Right atrium auricular region (tissue), 2 donors: ENCODE results near the gene TPSAB1. TPM values are rescaled to one million over a fixed set of nuclear protein-coding genes. Genes with fewer than 3 reads are reported as not detected.
"Not testable (repeated sequence)": the region's sequence is repeated elsewhere in the genome, so short reads cannot be mapped to it uniquely, and the experiment has no call there.

Experiments used
- DNase-seq: peaks from one replicate; pipeline ENCODE4 v3.0.0-alpha.2; 2019; ENCODE audit warnings: low spot score
- H3K27ac ChIP-seq, 2 donors: fragments of 200-600 bp; sonication (generic); 1 replicate in 1 of 2; 2 replicates in 1 of 2; pipeline ENCODE4 v1.5.1; 2016 to 2019
- H3K27me3 ChIP-seq, 2 donors: fragments of 200-600 bp; sonication (generic); one replicate each; pipeline versions ENCODE4 v1.5.1 to v1.6.0; 2017 to 2019
- H3K36me3 ChIP-seq: fragments of 200-600 bp; sonication (generic); one replicate; pipeline ENCODE4 v1.5.1; 2016
- H3K4me1 ChIP-seq, 2 donors: fragments of 200-600 bp; sonication (generic); one replicate each; pipeline versions ENCODE4 v1.5.1 to v1.6.0; 2017 to 2019
- H3K4me3 ChIP-seq, 2 donors: fragments of 200-600 bp; sonication (generic); 1 replicate in 1 of 2; 2 replicates in 1 of 2; pipeline ENCODE4 v1.5.1; 2017 to 2019; ENCODE audit warnings: mild to moderate bottlenecking in 1 of 2, moderate library complexity in 1 of 2
- H3K9me3 ChIP-seq, 2 donors: fragments of 200-600 bp; sonication (generic); one replicate each; pipeline ENCODE4 v1.5.1; 2019
- CTCF ChIP-seq, 2 donors: fragments of 200-600 bp; sonication (generic); IDR thresholded peaks; one replicate each; pipeline ENCODE4 v1.5.1; 2019; ENCODE audit warnings: antibody characterized with exemption in 2 of 2
- total RNA-seq, 2 donors: library from RNA; depleted of rRNA; stranded (reverse); fragments of >200 nt; gene quantifications; one replicate each; pipeline ENCODE4 v1.1.0, GENCODE V29; 2016

Gene TPSAB1
- total RNA-seq, result 1 to 10 TPM; 2.6 to 8.9 TPM

- not testable (repeated sequence) for H3K36me3 ChIP-seq, H3K27me3 ChIP-seq, H3K4me3 ChIP-seq, H3K9me3 ChIP-seq, DNase-seq, H3K27ac ChIP-seq, H3K4me1 ChIP-seq
Measured at GRCh38 chr16:1240436-1240835, at the start of gene TPSAB1. Gene TPSAB1, plus strand, starts transcription at chr16:1240705. Its CDS starts 234 bp downstream, at chr16:1240939.

GRCh38 chr16:1190789-1191188 lies 49.7 kb upstream of the TPSAB1 start:
- not testable (repeated sequence) for H3K27ac ChIP-seq

GRCh38 chr16:1192384-1193073 lies 48.0 kb upstream of the TPSAB1 start:
- no peak for DNase-seq
- Histone ChIP-seq H3K36me3 (no peaks in the 10 kb centered on the region), H3K27me3 (no peaks in the 10 kb centered on the region), H3K4me3 (no peak overlapping the region), H3K4me1 (peaks cover 0 to 6% of the 10 kb centered on the region in 2 donors), H3K27ac (no peak overlapping the region), H3K9me3 (no peaks in the 10 kb centered on the region)
- TF ChIP-seq CTCF (IDR thresholded peaks at IDR 0.05), result no peak

More at GRCh38 chr16:1190789-1191188, 49.7 kb upstream of the TPSAB1 start:
- not testable (repeated sequence) for H3K4me1 ChIP-seq, H3K4me3 ChIP-seq, H3K36me3 ChIP-seq, H3K27me3 ChIP-seq, H3K9me3 ChIP-seq, DNase-seq

- Histone ChIP-seq H3K27ac (no peak overlapping the region), H3K27me3 (no peaks in the 10 kb centered on the region), H3K36me3 (no peaks in the 10 kb centered on the region), H3K4me3 (no peak overlapping the region), H3K9me3 (no peaks in the 10 kb centered on the region), H3K4me1 (peaks cover 0 to 6% of the 10 kb centered on the region in 2 donors)
- no peak for TF ChIP-seq CTCF (IDR thresholded peaks at IDR 0.05)
- DNase-seq, result no peak
Measured at GRCh38 chr16:1193143-1193824, 47.2 kb upstream of the TPSAB1 start.

GRCh38 chr16:1193825-1194581 lies 46.5 kb upstream of the TPSAB1 start:
- H3K4me3 ChIP-seq, result no peak overlapping the region
- H3K9me3 ChIP-seq, result no peaks in the 10 kb centered on the region
- H3K27me3 ChIP-seq, result no peaks in the 10 kb centered on the region
- no peaks in the 10 kb centered on the region for H3K36me3 ChIP-seq
- no peak for DNase-seq
- H3K27ac ChIP-seq, result no peak overlapping the region
- no peak for TF ChIP-seq CTCF (IDR thresholded peaks at IDR 0.05)
- H3K4me1 ChIP-seq, result peaks cover 0 to 6% of the 10 kb centered on the region in 2 donors

- Histone ChIP-seq H3K4me3 (peak overlapping the region in 1 of 2 donors; percentile 4), H3K36me3 (no peaks in the 10 kb centered on the region), H3K4me1 (peaks cover 0 to 6% of the 10 kb centered on the region in 2 donors), H3K9me3 (no peaks in the 10 kb centered on the region), H3K27me3 (no peaks in the 10 kb centered on the region), H3K27ac (no peak overlapping the region)
- DNase-seq, result no peak
- peak; percentile 59 to 95 for TF ChIP-seq CTCF (IDR thresholded peaks at IDR 0.05)
Measured at GRCh38 chr16:1194665-1195392, 45.7 kb upstream of the TPSAB1 start.
